Measurements from ENCODE around the gene HGS.
A peak's percentile ranks its signal among the peaks of the same experiment; 100 is the strongest.

HGS gene

GRCh38 chr17:81720267-81721071, 36.7 kb downstream of the HGS start:
- Histone ChIP-seq H3K36me3 (ENCODE audit: control insufficient read depth, insufficient read depth, low read length) (peaks cover 23% of the 10 kb centered on the region), H3K9ac (ENCODE audit: low read depth, low read length) (peak overlapping the region; percentile 37), H3K4me1 (ENCODE audit: control insufficient read depth, insufficient read depth, low read length) (peaks cover 8% of the 10 kb centered on the region), H3K4me3 (ENCODE audit: low read depth, low read length) (no peak overlapping the region), H3K27me3 (ENCODE audit: control insufficient read depth, insufficient read depth, low read length) (no peaks in the 10 kb centered on the region), H3K9me3 (ENCODE audit: control insufficient read depth, insufficient read depth, low read length) (no peaks in the 10 kb centered on the region)

- H3K27me3 ChIP-seq (ENCODE audit: control insufficient read depth, insufficient read depth, low read length), result no peaks in the 10 kb centered on the region
- no peak overlapping the region for H3K9ac ChIP-seq (ENCODE audit: low read depth, low read length)
- H3K9me3 ChIP-seq (ENCODE audit: control insufficient read depth, insufficient read depth, low read length), result no peaks in the 10 kb centered on the region
- peaks cover 8% of the 10 kb centered on the region for H3K4me1 ChIP-seq (ENCODE audit: control insufficient read depth, insufficient read depth, low read length)
- peaks cover 14% of the 10 kb centered on the region for H3K36me3 ChIP-seq (ENCODE audit: control insufficient read depth, insufficient read depth, low read length)
- no peak overlapping the region for H3K4me3 ChIP-seq (ENCODE audit: low read depth, low read length)
These were observed 38.6 kb downstream of the HGS start for GRCh38 chr17:81722184-81723120.

GRCh38 chr17:81723651-81724209, 39.9 kb downstream of the HGS start:
- peaks cover 8% of the 10 kb centered on the region for H3K4me1 ChIP-seq (ENCODE audit: control insufficient read depth, insufficient read depth, low read length)

DNA sequence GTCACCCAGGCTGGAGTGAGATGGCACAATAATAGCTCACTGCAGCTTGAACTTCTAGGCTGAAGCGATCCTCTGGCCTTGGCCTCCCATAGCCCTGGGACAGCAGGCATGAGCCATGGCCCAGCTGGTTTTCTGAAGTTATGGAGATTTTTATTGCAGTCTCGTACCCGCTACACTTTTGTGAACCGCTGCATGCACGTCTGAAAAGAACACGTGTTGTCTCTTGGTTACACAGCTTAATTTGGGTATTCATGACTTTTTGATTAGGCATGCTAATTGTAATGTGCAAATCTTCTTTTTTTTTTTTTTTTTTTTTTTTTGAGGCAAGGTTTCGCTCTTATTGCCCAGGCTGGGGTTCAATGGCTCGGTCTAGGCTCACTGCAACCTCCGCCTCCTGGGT, 41.6 kb downstream of the HGS start:
- no peak overlapping the region for H3K9ac ChIP-seq (ENCODE audit: low read depth, low read length)
- no peaks in the 10 kb centered on the region for H3K27me3 ChIP-seq (ENCODE audit: control insufficient read depth, insufficient read depth, low read length)
- no peaks in the 10 kb centered on the region for H3K36me3 ChIP-seq (ENCODE audit: control insufficient read depth, insufficient read depth, low read length)
- H3K4me3 ChIP-seq (ENCODE audit: low read depth, low read length), result no peak overlapping the region
- peaks cover 8% of the 10 kb centered on the region for H3K4me1 ChIP-seq (ENCODE audit: control insufficient read depth, insufficient read depth, low read length)
- no peaks in the 10 kb centered on the region for H3K9me3 ChIP-seq (ENCODE audit: control insufficient read depth, insufficient read depth, low read length)

More at GRCh38 chr17:81723651-81724209, 39.9 kb downstream of the HGS start:
- Histone ChIP-seq H3K9ac (ENCODE audit: low read depth, low read length) (no peak overlapping the region), H3K4me3 (ENCODE audit: low read depth, low read length) (no peak overlapping the region), H3K27me3 (ENCODE audit: control insufficient read depth, insufficient read depth, low read length) (no peaks in the 10 kb centered on the region), H3K9me3 (ENCODE audit: control insufficient read depth, insufficient read depth, low read length) (no peaks in the 10 kb centered on the region), H3K36me3 (ENCODE audit: control insufficient read depth, insufficient read depth, low read length) (peaks cover 5% of the 10 kb centered on the region)

DNA sequence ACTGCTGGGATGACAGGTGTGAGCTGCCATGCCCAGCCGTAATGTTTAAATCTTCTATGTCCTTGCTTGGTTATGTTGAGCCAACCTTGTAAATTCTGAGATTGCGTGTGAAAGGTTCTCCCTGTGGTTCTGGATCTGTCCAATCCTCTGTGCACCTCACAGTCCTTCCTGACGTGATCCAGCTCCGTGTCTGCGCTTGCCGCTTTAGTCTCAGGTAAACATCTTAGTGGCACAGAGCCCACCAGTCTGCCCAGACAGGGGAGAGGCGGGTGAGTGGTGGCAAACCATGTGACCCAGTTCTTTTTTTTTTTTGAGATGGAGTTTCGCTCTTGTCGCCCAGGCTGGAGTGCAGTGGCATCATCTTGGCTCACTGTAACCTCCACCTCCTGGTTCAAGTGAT, 42.2 kb downstream of the HGS start:
- Histone ChIP-seq H3K4me3 (ENCODE audit: low read depth, low read length) (no peak overlapping the region), H3K4me1 (ENCODE audit: control insufficient read depth, insufficient read depth, low read length) (peaks cover 5% of the 10 kb centered on the region), H3K27me3 (ENCODE audit: control insufficient read depth, insufficient read depth, low read length) (no peaks in the 10 kb centered on the region), H3K9ac (ENCODE audit: low read depth, low read length) (no peak overlapping the region), H3K9me3 (ENCODE audit: control insufficient read depth, insufficient read depth, low read length) (no peaks in the 10 kb centered on the region), H3K36me3 (ENCODE audit: control insufficient read depth, insufficient read depth, low read length) (no peaks in the 10 kb centered on the region)

GRCh38 chr17:81727324-81728031, 43.7 kb downstream of the HGS start:
- no peak overlapping the region for H3K4me3 ChIP-seq (ENCODE audit: low read depth, low read length)
- H3K36me3 ChIP-seq (ENCODE audit: control insufficient read depth, insufficient read depth, low read length), result no peaks in the 10 kb centered on the region
- H3K9me3 ChIP-seq (ENCODE audit: control insufficient read depth, insufficient read depth, low read length), result no peaks in the 10 kb centered on the region

GRCh38 chr17:81733507-81734404, 49.9 kb downstream of the HGS start:
- Histone ChIP-seq H3K27me3 (ENCODE audit: control insufficient read depth, insufficient read depth, low read length) (no peaks in the 10 kb centered on the region), H3K4me3 (ENCODE audit: low read depth, low read length) (no peak overlapping the region)

More at GRCh38 chr17:81727324-81728031, 43.7 kb downstream of the HGS start:
- no peaks in the 10 kb centered on the region for H3K27me3 ChIP-seq (ENCODE audit: control insufficient read depth, insufficient read depth, low read length)
- peaks cover under 1% of the 10 kb centered on the region for H3K4me1 ChIP-seq (ENCODE audit: control insufficient read depth, insufficient read depth, low read length)
- no peak overlapping the region for H3K9ac ChIP-seq (ENCODE audit: low read depth, low read length)

GRCh38 chr17:81734405-81735263, 50.8 kb downstream of the HGS start:
- H3K4me1 ChIP-seq (ENCODE audit: control insufficient read depth, insufficient read depth, low read length), result peaks cover 3% of the 10 kb centered on the region
- H3K4me3 ChIP-seq (ENCODE audit: low read depth, low read length), result no peak overlapping the region

More at GRCh38 chr17:81733507-81734404, 49.9 kb downstream of the HGS start:
- H3K9me3 ChIP-seq (ENCODE audit: control insufficient read depth, insufficient read depth, low read length), result no peaks in the 10 kb centered on the region
- H3K36me3 ChIP-seq (ENCODE audit: control insufficient read depth, insufficient read depth, low read length), result no peaks in the 10 kb centered on the region
- no peak overlapping the region for H3K9ac ChIP-seq (ENCODE audit: low read depth, low read length)
- peaks cover 3% of the 10 kb centered on the region for H3K4me1 ChIP-seq (ENCODE audit: control insufficient read depth, insufficient read depth, low read length)

GRCh38 chr17:81735264-81736102, 51.7 kb downstream of the HGS start:
- Histone ChIP-seq H3K4me3 (ENCODE audit: low read depth, low read length) (no peak overlapping the region), H3K4me1 (ENCODE audit: control insufficient read depth, insufficient read depth, low read length) (peaks cover 3% of the 10 kb centered on the region), H3K9ac (ENCODE audit: low read depth, low read length) (no peak overlapping the region), H3K9me3 (ENCODE audit: control insufficient read depth, insufficient read depth, low read length) (no peaks in the 10 kb centered on the region), H3K36me3 (ENCODE audit: control insufficient read depth, insufficient read depth, low read length) (no peaks in the 10 kb centered on the region), H3K27me3 (ENCODE audit: control insufficient read depth, insufficient read depth, low read length) (no peaks in the 10 kb centered on the region)

More at GRCh38 chr17:81734405-81735263, 50.8 kb downstream of the HGS start:
- no peaks in the 10 kb centered on the region for H3K36me3 ChIP-seq (ENCODE audit: control insufficient read depth, insufficient read depth, low read length)
- H3K9ac ChIP-seq (ENCODE audit: low read depth, low read length), result no peak overlapping the region
- no peaks in the 10 kb centered on the region for H3K9me3 ChIP-seq (ENCODE audit: control insufficient read depth, insufficient read depth, low read length)
- H3K27me3 ChIP-seq (ENCODE audit: control insufficient read depth, insufficient read depth, low read length), result no peaks in the 10 kb centered on the region
